Activated T-cell treated with anti-CD3 and anti-CD28 coated beads for 24 hours (primary cell): ENCODE measurements around the gene BIK.

ENCODE experiments used
- DNase-seq: peaks from one replicate; pipeline ENCODE4 v3.0.0-alpha.2; 2020; ENCODE audit warnings: low read depth

The BIK gene

DNA sequence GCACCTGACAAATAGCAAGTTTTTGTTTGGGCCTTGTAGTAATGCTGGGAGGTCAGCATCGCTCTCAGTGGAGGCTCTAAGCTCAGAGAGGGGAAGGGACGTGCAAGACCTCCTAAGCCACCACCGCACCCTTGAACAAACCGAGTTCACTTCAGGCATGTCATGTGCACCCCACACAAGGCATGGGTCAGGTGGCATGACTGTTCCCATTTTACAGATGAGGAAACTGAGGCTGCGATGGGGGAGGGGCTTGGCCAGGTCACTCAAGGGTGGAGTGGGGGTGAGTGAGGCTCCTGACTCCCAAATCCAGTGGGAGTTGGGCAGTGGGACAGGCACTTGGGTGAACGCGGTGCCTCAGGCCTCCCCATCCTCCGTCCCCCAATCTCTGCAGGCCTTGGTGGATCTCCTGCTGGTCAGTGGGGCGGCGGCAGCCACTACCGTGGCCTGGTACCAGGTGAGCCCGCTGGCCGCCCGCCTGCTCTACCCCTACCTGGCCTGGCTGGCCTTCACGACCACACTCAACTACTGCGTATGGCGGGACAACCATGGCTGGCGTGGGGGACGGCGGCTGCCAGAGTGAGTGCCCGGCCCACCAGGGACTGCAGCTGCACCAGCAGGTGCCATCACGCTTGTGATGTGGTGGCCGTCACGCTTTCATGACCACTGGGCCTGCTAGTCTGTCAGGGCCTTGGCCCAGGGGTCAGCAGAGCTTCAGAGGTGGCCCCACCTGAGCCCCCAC, 52.0 kb downstream of the BIK start:
- no peak for DNase-seq

DNA sequence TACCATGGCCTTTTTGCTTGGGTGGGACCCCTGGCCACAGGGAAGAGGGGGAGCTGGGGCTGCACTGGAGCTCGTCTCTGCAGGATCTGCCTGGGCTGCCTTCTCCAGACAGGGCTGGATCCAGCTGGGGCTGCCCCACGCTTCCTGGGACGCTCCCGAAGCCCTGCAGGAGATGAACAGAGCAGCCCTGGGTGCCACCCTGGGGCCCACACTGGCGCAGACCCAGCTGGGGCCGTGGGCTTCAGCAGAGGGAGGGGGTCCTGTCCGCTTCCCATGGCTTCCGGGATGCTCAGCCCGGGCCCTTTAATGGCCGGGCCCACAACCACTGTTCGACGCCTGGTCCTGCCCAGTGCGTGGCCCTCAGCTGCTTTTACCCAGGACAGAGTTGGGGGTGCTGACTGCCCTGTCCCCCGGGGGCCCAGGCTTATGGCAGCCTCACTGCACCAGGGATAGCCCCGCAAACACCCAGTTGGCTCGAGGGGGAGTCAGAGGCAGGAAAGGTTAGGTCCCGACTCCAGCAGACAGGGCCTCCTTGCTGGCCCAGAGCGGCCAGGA, 52.8 kb downstream of the BIK start:
- DNase-seq, result no peak

DNA sequence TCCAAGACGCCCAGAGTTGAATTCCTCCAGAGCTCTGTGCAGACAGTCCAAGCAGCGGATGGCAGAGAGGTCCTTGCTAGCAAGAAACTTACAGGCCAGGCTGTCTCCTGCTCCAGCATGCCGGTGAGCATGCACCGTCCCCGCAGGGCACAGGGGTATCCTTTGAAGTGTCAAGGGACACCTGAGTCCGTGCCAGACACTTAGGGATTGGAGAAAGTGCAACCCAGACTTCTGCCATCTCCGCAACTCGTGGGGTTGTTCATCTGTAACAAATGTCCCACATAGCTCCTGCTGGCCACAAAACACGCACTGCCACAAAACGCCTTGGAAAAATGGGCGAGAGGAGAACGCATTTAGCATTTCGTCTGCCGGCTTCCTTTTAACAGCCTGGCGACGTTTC, 54.1 kb downstream of the BIK start:
- no peak for DNase-seq

DNA sequence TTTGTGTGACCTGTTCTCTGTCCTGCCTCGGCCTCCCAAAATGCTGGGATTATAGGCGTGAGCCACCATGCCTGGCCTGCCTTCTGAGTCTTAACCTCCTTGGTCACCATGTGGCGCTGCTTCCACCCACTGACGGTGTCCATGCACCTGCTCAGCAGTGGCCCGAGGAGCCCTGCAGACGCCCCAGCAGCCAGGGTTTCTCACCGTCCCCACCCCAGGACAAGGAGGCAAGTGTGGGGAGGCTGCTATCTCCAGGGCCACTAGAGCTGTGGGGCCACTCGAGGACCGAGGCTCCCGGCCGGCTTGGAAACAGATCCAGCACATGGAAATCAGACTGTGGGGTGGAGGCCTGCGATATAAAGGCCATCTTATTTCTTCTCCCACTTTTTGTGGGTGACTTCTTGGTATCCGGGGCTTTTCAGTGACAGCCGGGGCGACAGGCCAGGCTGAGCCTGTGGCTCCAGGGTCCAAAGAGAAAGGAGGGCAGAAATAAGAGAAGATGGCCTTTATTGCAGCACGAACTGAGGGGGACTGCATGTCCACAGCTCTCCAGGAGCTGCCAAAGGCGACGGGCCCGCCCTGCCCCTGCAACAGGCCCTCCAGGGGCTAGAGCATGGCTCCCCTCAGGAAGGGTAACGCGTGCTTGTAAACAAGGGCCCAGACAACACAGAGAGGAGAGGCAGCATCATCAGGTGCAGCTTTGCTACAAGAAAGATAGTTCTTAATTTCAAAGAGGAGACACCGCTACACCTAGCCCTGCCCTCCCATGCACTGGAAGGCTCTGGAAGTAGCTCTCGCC, 55.8 kb downstream of the BIK start:
- DNase-seq, result no peak

DNA sequence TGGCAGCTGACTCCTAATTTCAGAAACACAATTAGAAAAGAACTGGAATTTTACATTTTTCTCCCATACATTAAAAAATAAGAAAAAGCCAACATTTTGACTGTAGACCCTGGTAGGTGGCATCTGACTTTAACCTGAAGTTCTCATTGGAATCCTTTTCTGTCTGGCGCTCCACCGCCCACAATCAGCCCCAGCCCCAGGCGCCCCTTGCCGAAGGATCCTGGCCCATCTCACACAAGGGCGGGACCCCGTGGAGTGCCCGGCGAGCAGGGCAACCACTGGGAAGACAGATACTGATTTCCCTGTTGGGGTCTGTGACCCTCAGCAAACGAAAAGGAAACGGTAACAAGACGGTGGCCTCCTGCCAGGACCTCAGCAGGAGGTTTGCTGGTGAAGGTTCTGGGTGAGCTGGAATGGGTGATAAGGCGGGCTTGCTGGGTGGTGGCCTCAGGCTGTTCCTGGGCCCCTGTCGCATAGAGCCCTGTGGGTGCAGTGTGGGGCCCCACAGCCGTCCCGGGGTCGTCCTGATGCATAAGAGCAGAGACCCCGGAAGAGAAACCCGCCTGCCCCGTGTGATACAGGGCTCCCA, 56.5 kb downstream of the BIK start:
- DNase-seq, result no peak

DNA sequence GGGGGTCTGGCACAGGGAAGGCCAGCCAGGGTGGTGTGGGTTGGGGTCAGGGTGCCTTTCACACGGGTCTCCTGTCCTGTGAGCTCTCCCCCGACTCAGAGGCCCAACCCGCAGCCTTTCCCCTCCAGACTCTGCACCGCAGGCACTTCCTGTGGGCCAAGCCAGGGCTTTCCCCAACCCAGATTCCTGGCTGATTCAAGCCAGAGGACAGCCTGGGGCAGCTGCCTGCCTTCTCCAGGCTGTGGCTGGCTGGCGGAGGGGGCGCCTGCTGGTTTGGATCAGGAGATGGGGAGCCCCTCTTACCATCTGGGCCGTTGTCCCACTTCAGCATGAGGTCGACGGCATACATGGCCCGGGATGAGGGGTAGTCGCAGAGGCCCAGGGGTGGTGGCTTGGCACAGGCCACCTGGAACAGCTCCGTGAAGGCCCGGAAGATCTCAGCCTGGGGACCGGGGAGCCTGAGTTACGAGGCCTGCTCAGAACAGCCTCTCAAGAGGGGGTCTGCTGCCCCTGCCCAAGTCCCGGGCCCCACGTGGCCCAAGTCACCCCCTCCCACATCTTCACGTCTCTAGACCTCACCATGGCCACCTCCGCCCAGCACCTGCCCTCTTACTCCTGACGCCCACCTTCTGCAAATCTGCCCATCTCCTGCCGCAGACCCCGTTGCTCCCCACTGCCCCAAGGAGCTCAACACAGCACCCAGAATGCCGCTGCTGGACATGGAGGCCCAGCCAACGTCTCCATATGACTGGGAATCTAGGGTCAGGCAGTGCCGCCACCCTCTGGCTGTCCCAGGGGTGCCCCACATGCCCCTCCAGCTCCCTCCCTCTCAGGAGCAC, 58.1 kb downstream of the BIK start:
- no peak for DNase-seq

DNA sequence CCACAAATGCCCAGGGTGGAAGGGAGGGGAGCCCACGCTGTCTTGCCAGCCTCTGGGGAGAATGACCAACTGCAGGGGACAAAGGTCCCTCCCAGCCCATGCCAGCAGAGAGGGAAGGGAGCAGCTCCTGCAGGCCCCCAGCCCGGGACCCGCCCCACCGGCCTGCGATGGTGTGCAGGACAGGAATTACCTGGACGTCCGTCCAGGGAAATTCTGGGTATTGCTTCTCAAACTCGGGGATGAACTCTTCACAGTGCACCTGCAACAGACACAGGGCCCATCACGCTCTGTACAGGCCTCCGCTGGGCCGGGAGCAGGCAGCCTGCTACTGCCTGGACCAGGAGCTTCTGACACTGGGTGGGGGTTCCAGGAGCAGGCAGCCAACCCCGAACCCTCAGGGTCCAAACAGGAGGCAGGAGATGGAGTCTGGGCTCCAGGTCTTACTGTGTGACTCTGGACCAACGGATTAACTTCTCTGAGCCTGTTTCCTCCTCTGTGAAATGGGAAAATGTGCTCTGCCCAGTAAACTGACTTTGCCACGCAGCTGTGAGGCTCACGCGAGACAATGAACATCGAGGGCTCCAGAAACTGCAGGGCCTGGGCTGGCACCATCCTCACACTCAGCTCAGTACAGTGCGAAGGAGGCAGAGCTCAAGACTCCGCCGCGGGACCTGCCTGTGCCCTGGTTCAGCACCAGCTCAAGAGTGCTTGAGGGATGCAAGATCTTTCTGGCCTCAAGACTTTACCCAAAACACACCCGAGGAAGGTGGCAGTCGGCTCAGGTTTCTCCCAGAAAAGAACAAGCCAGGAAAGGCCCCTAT, 59.0 kb downstream of the BIK start:
- no peak for DNase-seq

DNA sequence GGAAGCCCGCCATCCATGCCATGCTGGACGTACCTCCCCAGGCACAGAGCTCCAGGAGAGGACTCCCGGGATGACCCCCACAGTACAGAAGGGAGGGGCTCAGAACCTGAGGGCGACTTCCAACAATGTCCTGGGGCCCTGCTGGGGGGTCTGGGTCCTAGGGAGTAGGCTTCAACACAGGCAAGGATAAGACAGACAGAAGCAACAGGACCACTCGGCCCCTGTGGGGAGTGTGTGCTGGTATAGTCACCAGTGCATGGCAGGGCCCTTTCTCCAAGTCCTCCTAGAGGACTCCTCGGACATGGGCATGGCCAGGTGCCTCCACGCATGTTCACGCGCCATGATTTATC, 59.6 kb downstream of the BIK start:
- no peak for DNase-seq

DNA sequence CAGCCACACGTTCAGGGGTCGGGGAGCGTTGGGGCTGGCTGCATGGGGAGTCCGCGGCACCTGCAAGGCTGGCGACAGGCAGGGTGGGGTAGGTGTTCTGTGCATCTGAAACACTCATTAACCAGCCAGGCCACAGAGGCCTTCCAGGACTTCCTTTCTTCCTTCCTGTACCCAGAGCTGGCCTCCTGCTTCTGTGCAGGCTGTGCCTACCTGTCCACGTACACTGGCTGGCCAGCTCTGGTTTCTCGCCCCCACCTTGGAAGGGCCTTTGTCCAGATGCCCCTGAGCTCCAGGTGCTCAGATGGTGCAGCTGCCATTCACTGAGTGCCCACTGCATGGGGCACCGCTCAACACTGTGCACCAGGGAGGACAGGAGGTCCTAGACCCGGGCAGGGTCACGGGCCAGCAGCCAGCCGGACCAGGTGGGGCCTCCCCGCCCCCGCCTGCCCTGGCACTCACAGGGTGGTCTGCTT, 60.5 kb downstream of the BIK start:
- DNase-seq, result no peak

DNA sequence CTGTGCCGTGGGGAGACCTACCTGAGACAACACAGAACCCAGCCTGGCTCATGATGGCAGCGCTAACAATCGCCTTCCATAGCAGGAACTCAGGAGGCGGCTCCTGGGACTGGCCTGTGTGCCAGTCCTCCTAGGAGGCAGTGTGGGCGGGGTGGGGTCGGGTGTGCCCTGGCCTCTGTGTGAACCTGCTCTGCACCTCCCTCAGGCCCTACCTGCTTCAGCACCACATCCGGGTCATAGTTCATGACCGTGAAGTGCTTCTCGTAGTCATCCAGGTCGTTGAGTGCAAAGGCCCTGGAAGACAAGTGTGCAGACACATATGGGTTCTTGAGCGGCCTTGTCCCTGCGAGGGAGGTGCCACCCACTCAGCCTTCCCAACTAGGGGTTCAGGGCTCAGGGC, 61.1 kb downstream of the BIK start:
- no peak for DNase-seq

DNA sequence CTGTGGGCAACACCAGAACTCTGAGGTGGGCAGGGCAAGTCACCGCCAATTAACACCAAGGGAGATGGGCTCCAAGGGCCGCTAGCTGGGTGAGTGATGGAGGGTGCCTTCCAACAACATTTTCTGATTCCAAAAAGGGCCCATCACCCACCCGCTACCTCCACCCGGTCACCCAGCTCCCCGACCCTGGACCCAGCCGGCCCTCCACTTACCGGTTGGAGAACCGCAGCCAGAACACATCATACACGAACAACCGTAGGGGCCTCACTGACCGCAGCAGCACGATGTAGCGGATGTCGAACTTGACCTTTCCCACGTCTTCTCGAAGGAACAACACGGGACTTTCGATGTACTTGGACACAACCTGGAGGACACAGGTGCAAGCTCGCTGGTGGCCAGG, 61.6 kb downstream of the BIK start:
- DNase-seq, result no peak

DNA sequence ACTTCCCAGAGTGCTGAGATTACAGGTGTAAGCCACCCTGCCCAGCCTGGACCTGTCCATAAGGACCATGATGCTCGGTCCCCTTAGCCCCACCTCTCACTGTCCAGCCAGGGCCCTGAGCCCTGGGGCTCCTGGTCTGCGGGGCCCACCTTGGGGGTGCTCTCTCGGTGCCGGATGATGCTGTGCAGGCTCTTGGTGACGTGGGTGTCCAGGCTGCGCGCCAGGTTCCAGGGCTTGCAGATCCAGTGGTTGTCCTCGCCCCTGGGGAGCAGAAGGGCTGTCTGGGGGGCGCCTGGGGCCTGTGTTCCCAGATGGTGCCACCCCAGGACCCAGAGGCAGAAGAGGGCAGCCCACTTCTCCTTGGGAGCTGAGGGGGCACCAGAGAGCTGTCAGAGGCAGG, 63.0 kb downstream of the BIK start:
- DNase-seq, result no peak

DNA sequence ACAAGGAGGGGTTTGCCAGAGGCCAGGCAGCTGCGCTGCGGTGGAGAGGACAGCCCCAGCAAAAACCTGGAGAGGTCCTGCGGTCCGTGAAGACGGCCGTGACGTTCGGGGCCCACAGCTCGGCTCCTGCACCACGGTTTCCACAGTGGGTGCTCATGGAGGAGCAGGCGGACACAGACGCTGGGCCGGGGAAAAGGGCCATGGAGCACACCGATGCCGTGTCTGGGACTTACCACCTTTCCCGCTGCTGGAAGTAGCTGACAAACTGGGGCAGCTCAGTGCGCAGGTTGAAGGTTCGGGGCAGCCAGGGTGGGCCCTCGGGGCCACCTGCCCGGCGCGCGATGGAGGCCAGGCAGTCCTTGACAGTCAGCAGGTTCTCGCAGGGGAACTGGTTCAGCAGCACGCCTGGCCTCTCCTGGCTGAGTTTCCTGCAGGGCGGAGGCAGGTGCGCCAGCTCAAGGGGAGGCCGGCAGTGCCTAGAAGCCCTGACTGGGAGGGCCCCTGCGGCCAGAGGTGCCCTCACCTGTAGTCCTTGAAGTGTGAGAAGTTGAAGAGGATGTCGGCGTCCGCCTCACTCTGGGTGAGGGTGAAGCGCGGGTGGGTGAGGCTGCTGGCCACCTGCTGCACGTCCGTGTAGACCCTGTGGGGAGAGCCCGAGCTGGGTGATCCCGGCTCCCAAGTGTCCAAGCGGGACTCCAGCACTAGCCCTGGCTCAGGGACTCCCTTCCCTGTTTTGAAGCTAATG, 63.6 kb downstream of the BIK start:
- no peak for DNase-seq

DNA sequence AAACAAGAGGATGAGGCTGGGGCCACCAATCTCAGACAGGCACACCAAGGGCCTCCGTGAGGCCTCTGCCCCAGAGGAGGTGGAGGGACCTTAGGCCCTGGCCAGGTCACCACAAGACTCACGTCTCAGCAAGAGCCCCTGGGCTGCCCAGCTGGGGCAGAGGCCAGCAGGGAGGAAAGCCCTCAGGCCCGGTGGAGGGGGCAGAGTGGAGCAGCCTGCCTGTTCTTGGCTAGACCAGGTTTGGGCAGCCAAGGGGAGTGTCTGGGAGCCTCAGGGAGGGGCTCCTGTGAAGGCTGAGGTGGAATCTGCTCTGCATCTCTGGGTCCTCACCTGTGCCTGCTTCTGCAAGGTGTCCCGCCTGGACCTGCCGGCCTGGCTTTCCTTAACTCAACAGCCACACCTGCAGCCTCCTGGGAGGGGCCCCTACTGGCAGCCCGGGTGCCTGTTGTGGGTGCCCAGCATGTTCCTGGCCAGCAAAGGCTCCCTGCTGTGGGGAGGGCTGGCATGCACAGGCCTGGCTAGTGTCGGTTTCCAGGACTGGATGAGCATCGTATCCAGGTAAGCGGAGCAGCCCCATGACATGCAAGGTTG, 64.5 kb downstream of the BIK start:
- DNase-seq, result no peak

DNA sequence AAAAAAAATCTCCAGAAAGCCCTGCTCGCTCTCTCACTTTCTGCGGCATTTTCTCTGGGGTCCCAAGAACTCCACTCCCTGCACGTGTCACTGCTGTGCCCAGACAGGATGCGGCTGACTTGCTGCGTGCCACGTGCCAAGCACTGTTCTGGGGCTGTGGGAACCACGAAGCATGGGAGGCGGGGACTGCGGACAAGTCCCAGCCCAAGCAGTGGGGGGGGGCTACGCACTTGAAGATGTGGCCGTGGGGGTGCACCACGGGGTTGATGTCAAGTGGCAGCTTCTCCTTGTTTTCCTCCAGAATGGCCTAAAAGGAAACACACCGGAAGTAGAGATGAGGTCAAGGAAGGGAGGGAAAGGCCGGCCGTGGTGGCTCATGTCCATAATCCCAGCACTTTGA, 65.5 kb downstream of the BIK start:
- DNase-seq, result no peak

DNA sequence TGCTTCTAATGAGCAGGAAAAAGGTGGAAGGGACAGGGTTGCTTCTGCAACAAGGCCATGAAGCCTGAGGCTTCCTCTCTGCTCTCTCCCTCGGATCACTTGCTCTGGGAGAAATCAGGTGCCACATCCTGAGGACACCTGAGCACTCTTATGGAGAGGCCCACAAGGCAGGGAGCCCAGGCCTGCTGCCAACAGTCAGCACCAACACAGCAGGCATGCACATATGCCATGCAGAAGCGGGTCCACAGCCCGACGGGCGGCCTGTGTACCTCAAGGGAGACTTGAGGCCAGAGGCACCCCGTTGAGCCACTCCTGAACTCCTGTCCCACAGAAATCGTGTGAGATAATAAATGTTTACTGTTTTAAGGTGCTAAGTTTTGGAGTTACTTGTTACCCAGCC, 66.9 kb downstream of the BIK start:
- DNase-seq, result no peak
